ENCODE results near the gene MROH2A. TPM values are rescaled to one million over a fixed set of nuclear protein-coding genes. Genes with fewer than 3 reads are reported as not detected.
"Not testable (repeated sequence)": the region's sequence is repeated elsewhere in the genome, so short reads cannot be mapped to it uniquely, and the experiment has no call there.

MROH2A gene
- total and polyA plus RNA-seq, 9 of the 15 experiments (the other 6 are each of a cell fraction or from before 2014, with no cell fraction given) = 0.03 TPM; not detected in 8

- DNase-seq (ENCODE audit: extremely low read depth in 1 of 4, low spot score in 3 of 4); H4K20me1 ChIP-seq (replicated peaks; ENCODE audit: control insufficient read depth, insufficient read depth, low read length); BruUV-seq (replicated peaks); H3K4me3 ChIP-seq; H3K9me3 ChIP-seq (replicated peaks; ENCODE audit: control insufficient read depth, insufficient read depth, low read depth, low read length); H2AFZ ChIP-seq (ENCODE audit: low read depth, low read length); H3K79me2 ChIP-seq (ENCODE audit: control insufficient read depth, insufficient read depth, low read length); H3K27me3 ChIP-seq (ENCODE audit: control insufficient read depth in 2 of 2, insufficient read depth in 2 of 2, low read length in 2 of 2); H3K9me1 ChIP-seq (ENCODE audit: control insufficient read depth, insufficient read depth, low read length); H3K4me1 ChIP-seq (replicated peaks in 1 of 2; ENCODE audit: control insufficient read depth in 2 of 2, insufficient read depth in 2 of 2, low read length in 2 of 2); CTCF ChIA-PET (ENCODE audit: low intra/inter-chr PET ratio); intact Hi-C loops (cut with micrococcal nuclease); H3K4me2 ChIP-seq (ENCODE audit: insufficient read depth, low read length); H3K27ac ChIP-seq (ENCODE audit: extremely low read depth, low read depth, low read length); H3K36me3 ChIP-seq (ENCODE audit: control insufficient read depth, insufficient read depth, low read length); H3K9ac ChIP-seq (ENCODE audit: insufficient read depth in 1 of 2, low read depth in 2 of 2, low read length in 2 of 2); TF ChIP-seq FOXM1 (CRISPR knock-in tag; IDR thresholded peaks at IDR 0.05; ENCODE audit: low read depth): not testable (repeated sequence)
- FAIRE-seq (peak; percentile 40), ATAC-seq (peak; percentile 68)
- TF ChIP-seq SPI1 (IDR thresholded peaks at IDR 0.05; ENCODE audit: borderline replicate concordance, low read depth, low read length) (peak; percentile 95), MEIS2 (IDR thresholded peaks at IDR 0.05; ENCODE audit: partially characterized antibody) (peak; percentile 85), L3MBTL2 (IDR thresholded peaks at IDR 0.05) (peak; percentile 64), FOXM1 (IDR thresholded peaks at IDR 0.05; ENCODE audit: low read depth) (peak; percentile 40; the same call in 1 of the 2 replicates)
- TF ChIP-seq, protein P1, sequence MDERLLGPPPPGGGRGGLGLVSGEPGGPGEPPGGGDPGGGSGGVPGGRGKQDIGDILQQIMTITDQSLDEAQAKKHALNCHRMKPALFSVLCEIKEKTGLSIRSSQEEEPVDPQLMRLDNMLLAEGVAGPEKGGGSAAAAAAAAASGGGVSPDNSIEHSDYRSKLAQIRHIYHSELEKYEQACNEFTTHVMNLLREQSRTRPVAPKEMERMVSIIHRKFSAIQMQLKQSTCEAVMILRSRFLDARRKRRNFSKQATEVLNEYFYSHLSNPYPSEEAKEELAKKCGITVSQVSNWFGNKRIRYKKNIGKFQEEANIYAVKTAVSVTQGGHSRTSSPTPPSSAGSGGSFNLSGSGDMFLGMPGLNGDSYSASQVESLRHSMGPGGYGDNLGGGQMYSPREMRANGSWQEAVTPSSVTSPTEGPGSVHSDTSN (CRISPR knock-in tag; IDR thresholded peaks at IDR 0.05; ENCODE audit: low read depth) = not testable (repeated sequence)
- TF ChIP-seq, protein P1 (tag; conservative IDR thresholded peaks at IDR 0.05; ENCODE audit: low read depth) = peak; percentile 87
- TF ChIP-seq, protein P2, sequence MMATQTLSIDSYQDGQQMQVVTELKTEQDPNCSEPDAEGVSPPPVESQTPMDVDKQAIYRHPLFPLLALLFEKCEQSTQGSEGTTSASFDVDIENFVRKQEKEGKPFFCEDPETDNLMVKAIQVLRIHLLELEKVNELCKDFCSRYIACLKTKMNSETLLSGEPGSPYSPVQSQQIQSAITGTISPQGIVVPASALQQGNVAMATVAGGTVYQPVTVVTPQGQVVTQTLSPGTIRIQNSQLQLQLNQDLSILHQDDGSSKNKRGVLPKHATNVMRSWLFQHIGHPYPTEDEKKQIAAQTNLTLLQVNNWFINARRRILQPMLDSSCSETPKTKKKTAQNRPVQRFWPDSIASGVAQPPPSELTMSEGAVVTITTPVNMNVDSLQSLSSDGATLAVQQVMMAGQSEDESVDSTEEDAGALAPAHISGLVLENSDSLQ (IDR thresholded peaks at IDR 0.05) = peak; percentile 82
- WGBS (ENCODE audit: insufficient coverage, low coverage, missing lambda C conversion rate) = 0% methylated on average over 2 of the region's 2 CpGs
- in situ Hi-C loops (cut with MboI) = loop anchor here (25.0 kb wide), 1 partner anchor 665 kb away; no protein-coding TSS in a partner anchor
- POLR2A ChIA-PET = interaction anchor here (0.6 kb wide), 1 partner anchor 41 kb away, joined by 3 read pairs; no protein-coding TSS in a partner anchor
Measured at GRCh38 chr2:233872125-233872524, 94.0 kb downstream of the MROH2A start.
